Measurements from ENCODE around the gene ATOH8. TPM values are rescaled to one million over a fixed set of nuclear protein-coding genes. Genes with fewer than 3 reads are reported as not detected.
"Not testable (repeated sequence)": the region's sequence is repeated elsewhere in the genome, so short reads cannot be mapped to it uniquely, and the experiment has no call there.

ATOH8 gene
- total RNA-seq, 4 donors from 2014 or later = 17.1 to 210 (median 45.9) TPM

DNA sequence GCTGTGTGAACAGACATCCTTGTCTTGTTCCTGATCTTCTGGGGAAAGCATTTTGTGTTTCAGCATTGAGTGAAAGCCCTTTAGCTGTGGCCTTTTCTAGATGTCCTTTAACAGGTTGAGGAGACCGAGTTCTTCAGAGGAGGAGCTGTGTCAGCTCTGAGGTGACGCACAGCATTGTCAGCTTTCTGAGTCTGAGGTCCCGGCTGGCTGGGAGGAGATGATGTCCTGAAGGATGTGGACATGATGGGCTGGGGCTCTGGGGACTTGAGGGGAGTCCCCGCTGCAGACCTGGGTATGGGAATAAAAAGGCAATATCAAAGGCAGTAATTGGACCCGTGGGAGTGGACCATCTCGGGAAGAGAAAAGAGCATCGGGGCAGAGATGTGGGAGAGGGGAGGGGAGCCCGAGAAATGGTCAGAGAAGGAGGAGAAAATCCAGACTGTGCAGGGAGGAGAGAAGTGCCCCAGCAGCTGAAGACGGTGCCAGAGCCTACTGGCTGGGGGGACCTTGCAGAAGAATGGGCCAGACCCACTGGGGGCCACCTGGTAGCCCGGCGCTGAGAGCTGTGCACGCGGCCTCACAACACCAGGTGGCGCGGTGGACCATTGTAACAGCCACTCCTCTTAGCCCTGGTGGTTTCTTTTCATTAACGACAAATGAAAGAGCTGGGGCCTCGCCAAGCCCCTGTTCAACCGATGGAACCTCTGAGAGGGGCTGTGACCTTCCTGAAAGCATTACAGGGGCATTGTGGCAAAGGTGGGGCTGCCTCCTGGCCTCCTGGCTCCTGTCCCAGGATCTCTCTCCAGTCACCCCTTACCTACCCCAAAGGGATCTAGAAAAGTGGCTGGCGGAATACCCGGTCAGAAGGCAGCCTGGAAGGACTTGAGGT lies 73.4 kb downstream of the ATOH8 start:
- DNase-seq (ENCODE audit: low spot score) (peak; percentile 83), ATAC-seq (ENCODE audit: low FRiP score) (peak; percentile 90)

GRCh38 chr2:85827879-85828569 lies 74.2 kb downstream of the ATOH8 start:
- TF ChIP-seq, protein P1, sequence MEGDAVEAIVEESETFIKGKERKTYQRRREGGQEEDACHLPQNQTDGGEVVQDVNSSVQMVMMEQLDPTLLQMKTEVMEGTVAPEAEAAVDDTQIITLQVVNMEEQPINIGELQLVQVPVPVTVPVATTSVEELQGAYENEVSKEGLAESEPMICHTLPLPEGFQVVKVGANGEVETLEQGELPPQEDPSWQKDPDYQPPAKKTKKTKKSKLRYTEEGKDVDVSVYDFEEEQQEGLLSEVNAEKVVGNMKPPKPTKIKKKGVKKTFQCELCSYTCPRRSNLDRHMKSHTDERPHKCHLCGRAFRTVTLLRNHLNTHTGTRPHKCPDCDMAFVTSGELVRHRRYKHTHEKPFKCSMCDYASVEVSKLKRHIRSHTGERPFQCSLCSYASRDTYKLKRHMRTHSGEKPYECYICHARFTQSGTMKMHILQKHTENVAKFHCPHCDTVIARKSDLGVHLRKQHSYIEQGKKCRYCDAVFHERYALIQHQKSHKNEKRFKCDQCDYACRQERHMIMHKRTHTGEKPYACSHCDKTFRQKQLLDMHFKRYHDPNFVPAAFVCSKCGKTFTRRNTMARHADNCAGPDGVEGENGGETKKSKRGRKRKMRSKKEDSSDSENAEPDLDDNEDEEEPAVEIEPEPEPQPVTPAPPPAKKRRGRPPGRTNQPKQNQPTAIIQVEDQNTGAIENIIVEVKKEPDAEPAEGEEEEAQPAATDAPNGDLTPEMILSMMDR (IDR thresholded peaks at IDR 0.05) = no peak
- DNase-seq (ENCODE audit: low spot score) (no peak), ATAC-seq (ENCODE audit: low FRiP score) (peak; percentile 20)

More for the DNA sequence above, 73.4 kb downstream of the ATOH8 start:
- TF ChIP-seq, protein P1 (IDR thresholded peaks at IDR 0.05) = peak in 2 of 3 donors; percentile 79

- TF ChIP-seq, protein P1 (IDR thresholded peaks at IDR 0.05) = no peak
- ATAC-seq (ENCODE audit: low FRiP score) (no peak), DNase-seq (ENCODE audit: low spot score) (no peak)
Observed at GRCh38 chr2:85828725-85829124, 74.9 kb downstream of the ATOH8 start.

GRCh38 chr2:85829394-85829793 lies 75.6 kb downstream of the ATOH8 start:
- DNase-seq (ENCODE audit: low spot score); ATAC-seq (ENCODE audit: low FRiP score): not testable (repeated sequence)

DNA sequence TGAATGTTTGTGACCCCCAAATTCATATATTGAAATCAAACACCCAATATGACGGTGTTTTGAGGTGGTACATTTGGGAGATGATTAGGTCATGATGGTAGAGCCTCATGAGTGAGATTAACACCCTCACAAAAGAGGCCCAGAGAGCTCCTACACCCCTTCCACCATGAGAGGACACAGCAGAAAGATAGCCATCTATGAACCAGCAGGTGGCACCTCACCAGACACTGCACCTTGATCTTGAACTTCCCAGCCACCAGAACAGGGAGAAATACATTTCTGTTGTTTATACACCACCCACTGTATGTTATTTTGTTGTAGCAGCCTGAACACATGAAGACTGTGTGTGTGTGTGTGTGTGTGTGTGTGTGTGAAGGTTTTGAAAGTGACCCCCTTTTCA lies 76.9 kb downstream of the ATOH8 start:
- ATAC-seq (ENCODE audit: low FRiP score) = no peak
- TF ChIP-seq, protein P1 (IDR thresholded peaks at IDR 0.05) = no peak
- DNase-seq (ENCODE audit: low spot score) = no peak

DNA sequence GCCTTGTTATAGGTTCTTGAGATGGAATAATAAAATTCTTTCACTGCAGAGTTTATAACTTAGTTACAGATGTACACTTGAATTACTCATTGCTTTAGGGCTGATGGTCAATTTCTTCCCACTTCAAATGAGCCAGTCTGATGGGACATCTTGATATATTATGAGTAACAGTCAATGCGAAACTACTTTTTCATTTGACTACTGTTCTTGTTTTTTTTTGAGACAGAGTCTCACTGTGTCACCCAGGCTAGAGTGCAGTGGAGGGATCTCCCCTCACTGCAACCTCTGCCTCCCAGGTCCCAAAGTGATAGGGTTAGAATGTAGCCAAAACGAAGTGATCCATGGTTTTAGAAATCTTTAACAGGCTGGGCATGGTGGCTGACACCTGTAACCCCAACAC lies 77.9 kb downstream of the ATOH8 start:
- TF ChIP-seq, protein P1 (IDR thresholded peaks at IDR 0.05) = no peak
- ATAC-seq (ENCODE audit: low FRiP score) (no peak), DNase-seq (ENCODE audit: low spot score) (no peak)

- DNase-seq (ENCODE audit: low spot score) = no peak
- ATAC-seq (ENCODE audit: low FRiP score) = no peak
- TF ChIP-seq, protein P1 (IDR thresholded peaks at IDR 0.05) = no peak
Observed at GRCh38 chr2:85834466-85834865, 80.7 kb downstream of the ATOH8 start.

Small RNA genes lying within 50 kb of the gene (small RNA-seq; reads per million reads assigned to genes)
- gene MIR6071 (not detected), gene RN7SKP83 (not detected), gene RNU1-38P (not detected)

Other genes starting within 250 kb of the ATOH8 start
- 1,000 to 10,000 TPM in 1 of 4 donors, 100 to 1,000 TPM in 3; 223 to 1,046 (median 437) TPM for gene MAT2A, start 214.8 kb upstream of the ATOH8 start, total RNA-seq
- gene GGCX, start 192.5 kb upstream of the ATOH8 start, total RNA-seq = 10 to 100 TPM; 24.7 to 44.1 (median 39.8) TPM
- gene VAMP8, start 176.4 kb upstream of the ATOH8 start, total RNA-seq = 10 to 100 TPM; 23.3 to 48.7 (median 46.1) TPM
- gene VAMP5, start 169.6 kb upstream of the ATOH8 start, total RNA-seq = 100 to 1,000 TPM in 1 of 4 donors, 10 to 100 TPM in 3; 51.4 to 116 (median 85.0) TPM
- gene RNF181, start 158.2 kb upstream of the ATOH8 start, total RNA-seq = 100 to 1,000 TPM in 3 of 4 donors, 10 to 100 TPM in 1; 94.7 to 216 (median 144) TPM
- gene TMEM150A, start 151.3 kb upstream of the ATOH8 start, total RNA-seq = 10 to 100 TPM; 20.1 to 38.7 (median 25.5) TPM
- gene C2orf68, start 141.9 kb upstream of the ATOH8 start, total RNA-seq = 10 to 100 TPM in 3 of 4 donors, 1 to 10 TPM in 1; 7.9 to 19.5 (median 12.8) TPM
- 10 to 100 TPM; 40.1 to 61.5 (median 49.0) TPM for gene USP39, start 137.8 kb upstream of the ATOH8 start, total RNA-seq
- under 1 TPM in 1 of 4 donors, not detected in 3; 0.25 TPM for gene SFTPB, start 85.8 kb upstream of the ATOH8 start, total RNA-seq
- 1 to 10 TPM; 1.0 to 5.5 (median 4.3) TPM for gene GNLY, start 59.6 kb upstream of the ATOH8 start, total RNA-seq
- gene ST3GAL5, start 135.0 kb downstream of the ATOH8 start, total RNA-seq = 10 to 100 TPM; 41.7 to 89.5 (median 59.4) TPM

All from omental fat pad (tissue), 4 donors.